HepG2 (cell line): ENCODE data around the gene RASAL1. TPM values are rescaled to one million over a fixed set of nuclear protein-coding genes. Genes with fewer than 3 reads are reported as not detected.
"Not testable (repeated sequence)": the region's sequence is repeated elsewhere in the genome, so short reads cannot be mapped to it uniquely, and the experiment has no call there.

Source experiments
- ATAC-seq: fragments of 200-7000 bp; cut with Tn5 transposase; 3 replicates; pipeline ENCODE4 v1.9.1; 2020; ENCODE audit warnings: mild to moderate bottlenecking, moderate library complexity
- BruUV-seq: library from RNA; stranded (reverse); fragments of 400-500 nt; replicated peaks from 2 replicates; lab custom pipeline; 2021; lab: Mats Ljungman, UMichigan
- CTCF ChIA-PET: fragments of 300-600 bp; formaldehyde crosslinking; extraction: SDS; loops from one replicate; lab custom pipeline; 2021; ENCODE audit warnings: low total read pairs, inconsistent platforms, low intra/inter-chr PET ratio; lab: Yijun Ruan, JAX
- POLR2A ChIA-PET: fragments of 350-600 bp; sonication (Branson Sonifier 250); formaldehyde crosslinking; loops from one replicate; lab custom pipeline; 2020; ENCODE audit warnings: antibody characterized with exemption, inconsistent platforms; lab: Yijun Ruan, JAX
- DNase-seq: peaks from one replicate; pipeline ENCODE4 v3.0.0-alpha.2; 2015; ENCODE audit warnings: low spot score
- FAIRE-seq: peaks from 3 replicates; lab custom pipeline; 2011; peaks lifted over from hg19 to GRCh38; lab: Jason Lieb, UNC
- H2AFZ ChIP-seq: one replicate; pipeline ENCODE4 v1.6.1; 2011; ENCODE audit warnings: low read length, inconsistent platforms
- H3K27ac ChIP-seq: fragments of 300-600 bp; 3 replicates; pipeline ENCODE4 v1.8.0; 2011; ENCODE audit warnings: mixed run types, mild to moderate bottlenecking, mixed read lengths, low read length, inconsistent platforms; ENCODE audit not compliant: insufficient read depth; ENCODE audit errors: extremely low read length
- H3K27me3 ChIP-seq, 2 experiments: fragments of 200-600 bp in 1 of 2; 2 replicates in 1 of 2; 3 replicates in 1 of 2; pipeline versions ENCODE4 v1.6.0 to v1.8.0; 2011; ENCODE audit warnings: low read length in 2 of 2, mild to moderate bottlenecking in 2 of 2, moderate library complexity in 2 of 2, inconsistent platforms in 1 of 2; ENCODE audit not compliant: insufficient read depth in 2 of 2, control insufficient read depth in 1 of 2
- H3K36me3 ChIP-seq, 2 experiments: fragments of 200-600 bp in 1 of 2; replicated peaks in 1 of 2; 2 replicates in 1 of 2; 3 replicates in 1 of 2; pipeline versions ENCODE4 v1.5.1 to v1.8.0; 2011; ENCODE audit warnings: low read length in 2 of 2, inconsistent platforms in 1 of 2; ENCODE audit not compliant: insufficient read depth in 2 of 2, control insufficient read depth in 1 of 2
- H3K4me1 ChIP-seq: 2 replicates; pipeline ENCODE4 v1.5.1; 2012; ENCODE audit warnings: low read length, inconsistent platforms; ENCODE audit not compliant: insufficient read depth
- H3K4me2 ChIP-seq: 2 replicates; pipeline ENCODE4 v1.6.0; 2011; ENCODE audit warnings: low read depth, low read length, inconsistent platforms
- H3K4me3 ChIP-seq, 3 experiments: fragments of 200-600 bp in 1 of 3; sonication (generic), shearing (Covaris generic) in 1 of 3; replicated peaks in 1 of 3; 2 replicates each; pipeline ENCODE4 v1.5.1; 2011 to 2016; ENCODE audit warnings: low read length in 3 of 3, inconsistent platforms in 2 of 3, low read depth in 2 of 3, mild to moderate bottlenecking in 2 of 3, control low read depth in 1 of 3, mixed read lengths in 1 of 3; ENCODE audit not compliant: insufficient read depth in 1 of 3
- H3K79me2 ChIP-seq: one replicate; pipeline ENCODE4 v1.6.1; 2011; ENCODE audit warnings: low read length, inconsistent platforms; ENCODE audit not compliant: insufficient read depth
- H3K9ac ChIP-seq: 2 replicates; pipeline ENCODE4 v1.6.0; 2011; ENCODE audit warnings: mild to moderate bottlenecking, low read depth, low read length, inconsistent platforms; ENCODE audit not compliant: insufficient read depth
- H3K9me3 ChIP-seq: 2 replicates; pipeline ENCODE4 v1.5.1; 2012; ENCODE audit warnings: mild to moderate bottlenecking, low read length
- H4K20me1 ChIP-seq: 2 replicates; pipeline ENCODE4 v1.6.0; 2011; ENCODE audit warnings: inconsistent platforms, mild to moderate bottlenecking, low read length, moderate library complexity; ENCODE audit not compliant: insufficient read depth
- ARID4A ChIP-seq: sonication (generic); formaldehyde crosslinking; IDR thresholded peaks from 2 replicates; pipeline ENCODE4 v1.5.0; 2020; ENCODE audit warnings: mild to moderate bottlenecking, missing genetic modification reagents, borderline replicate concordance
- LRRFIP1 ChIP-seq: sonication (generic); formaldehyde crosslinking; conservative IDR thresholded peaks from 2 replicates; pipeline ENCODE4 v1.4.0; 2020; ENCODE audit warnings: missing genetic modification reagents
- MIER3 ChIP-seq: IDR thresholded peaks from 2 replicates; pipeline ENCODE4 v1.6.1; 2016; ENCODE audit warnings: missing compliant biosample characterization, borderline replicate concordance
- PAWR ChIP-seq: sonication (generic); formaldehyde crosslinking; IDR thresholded peaks from 2 replicates; pipeline ENCODE4 v1.4.0; 2020; ENCODE audit warnings: missing genetic modification reagents, mild to moderate bottlenecking, borderline replicate concordance
- POLR2AphosphoS2 ChIP-seq: IDR thresholded peaks from 2 replicates; pipeline ENCODE4 v1.6.1; 2011; ENCODE audit warnings: low read depth, low read length, improper control_type of control experiment
- ZFP91 ChIP-seq: sonication (generic); formaldehyde crosslinking; IDR thresholded peaks from 2 replicates; pipeline ENCODE4 v1.9.0; 2022; ENCODE audit warnings: missing genetic modification reagents, mild to moderate bottlenecking, borderline replicate concordance
- ZNF616 ChIP-seq: sonication (generic); formaldehyde crosslinking; IDR thresholded peaks from 2 replicates; pipeline ENCODE4 v1.5.0; 2020; ENCODE audit warnings: low read depth, mild to moderate bottlenecking, missing genetic modification reagents
- ZSCAN22 ChIP-seq: sonication (generic); formaldehyde crosslinking; IDR thresholded peaks from 2 replicates; pipeline ENCODE4 v1.4.0; 2020; ENCODE audit warnings: mild to moderate bottlenecking, missing genetic modification reagents
- ZSCAN30 ChIP-seq: sonication (generic); formaldehyde crosslinking; IDR thresholded peaks from 2 replicates; pipeline ENCODE4 v1.5.0; 2020; ENCODE audit warnings: mild to moderate bottlenecking, missing genetic modification reagents
- WGBS: methylation state at CpG from one replicate; pipeline ENCODE4 v1.1.6; 2017; ENCODE audit warnings: low lambda C conversion rate; 5-methylcytosine and 5-hydroxymethylcytosine counted together
- in situ Hi-C: cut with HindIII; loops from 2 replicates; pipeline ENCODE4 v1.10.0; 2017; ENCODE audit warnings: low pct_unique_long_range_greater_than_20kb; ENCODE audit not compliant: extremely low pct_ligation_motif_present
- intact Hi-C: fragments of 100-400 bp; cut with micrococcal nuclease; formaldehyde crosslinking; loops from one replicate; pipeline ENCODE4 v1.10.0; 2022; ENCODE audit not compliant: unreplicated experiment
- polyA plus RNA-seq, 8 experiments: library from polyadenylated mRNA; depleted of rRNA in 3 of 8; stranded (reverse) in 7 of 8; unstranded in 1 of 8; fragments of >200 nt; fragmentation: Illumina TruSeq in 4 of 8; extraction: Trizol in 4 of 8; gene quantifications; 2 replicates each; pipeline versions ENCODE4 v1.2.1 to v1.2.3, GENCODE V29; 2011 to 2016; ENCODE audit warnings: low read depth in 4 of 8, missing spikeins in 1 of 8, mixed read lengths in 1 of 8; ENCODE audit not compliant: insufficient read depth in 1 of 8
- total RNA-seq, 5 experiments: library from RNA; depleted of rRNA; stranded (reverse); fragments of >200 nt; fragmentation: Illumina TruSeq; extraction: Trizol; gene quantifications; 2 replicates each; pipeline ENCODE4 v1.2.3, GENCODE V29; 2016; ENCODE audit warnings: low read depth in 1 of 5

Gene RASAL1
- total and polyA plus RNA-seq, 2 of the 13 experiments (the other 11 are each of a cell fraction or from before 2014, with no cell fraction given): not detected

GRCh38 chr12:113118142-113118541 is 17.4 kb downstream of the RASAL1 start (continued):
- TF ChIP-seq ARID4A (CRISPR knock-in tag) (no peak), ZNF616 (no peak), LRRFIP1 (CRISPR knock-in tag) (no peak), POLR2AphosphoS2 (no peak), ZSCAN22 (CRISPR knock-in tag) (no peak), ZFP91 (no peak), ZSCAN30 (CRISPR knock-in tag) (no peak), MIER3 (CRISPR knock-in tag) (no peak), PAWR (no peak)
- TF ChIP-seq, all 625 proteins: peak for 0

GRCh38 chr12:113117684-113118083 is 17.9 kb downstream of the RASAL1 start:
- ATAC-seq, H3K4me1 ChIP-seq, H4K20me1 ChIP-seq, H3K9ac ChIP-seq, H3K9me3 ChIP-seq, H3K27ac ChIP-seq, H3K4me2 ChIP-seq, POLR2A ChIA-PET, DNase-seq, FAIRE-seq, H3K36me3 ChIP-seq, H2AFZ ChIP-seq, H3K79me2 ChIP-seq, H3K4me3 ChIP-seq, intact Hi-C loops, CTCF ChIA-PET, BruUV-seq, in situ Hi-C loops: not testable (repeated sequence)
- 14% methylated on average over 8 of the region's 8 CpGs for whole genome bisulfite sequencing
- peaks cover 0 to 12% of the 10 kb centered on the region in 2 experiments; a peak in 1 of 5 replicates for H3K27me3 ChIP-seq
